Uterus (tissue), 4 donors: Measurements from ENCODE around the gene TTC12. TPM values are rescaled to one million over a fixed set of nuclear protein-coding genes. Genes with fewer than 3 reads are reported as not detected.
A peak's percentile ranks its signal among the peaks of the same experiment; 100 is the strongest.

Experiments
- DNase-seq, 2 donors: peaks; one replicate each; pipeline ENCODE4 v3.0.0-alpha.2; 2019 to 2020
- H3K27ac ChIP-seq, 2 donors: fragments of 200-600 bp; sonication (generic); 1 replicate in 1 of 2; 2 replicates in 1 of 2; pipeline ENCODE4 v1.5.1; 2016 to 2018
- H3K27me3 ChIP-seq, 2 donors: fragments of 200-600 bp; sonication (generic); one replicate each; pipeline ENCODE4 v1.5.1; 2018 to 2019; ENCODE audit warnings: control low read depth in 1 of 2
- H3K36me3 ChIP-seq, 2 donors: fragments of 200-600 bp; sonication (generic); one replicate each; pipeline ENCODE4 v1.5.1; 2019; ENCODE audit warnings: control low read depth in 1 of 2
- H3K4me1 ChIP-seq, 2 donors: fragments of 200-600 bp; sonication (generic); one replicate each; pipeline ENCODE4 v1.5.1; 2018 to 2019; ENCODE audit warnings: control low read depth in 1 of 2
- H3K4me3 ChIP-seq, 2 donors: fragments of 200-600 bp; sonication (generic); 1 replicate in 1 of 2; 2 replicates in 1 of 2; pipeline ENCODE4 v1.5.1; 2018 to 2019; ENCODE audit warnings: mild to moderate bottlenecking in 1 of 2
- H3K9me3 ChIP-seq, 2 donors: fragments of 200-600 bp; sonication (generic); one replicate each; pipeline ENCODE4 v1.5.1; 2019; ENCODE audit warnings: control low read depth in 1 of 2
- CTCF ChIP-seq, 4 experiments: fragments of 200-600 bp in 2 of 4; fragments of 450-650 bp in 2 of 4; sonication (generic) in 2 of 4; IDR thresholded peaks; one replicate each; pipeline ENCODE4 v1.5.1; 2016 to 2019; ENCODE audit warnings: antibody characterized with exemption in 4 of 4, mild to moderate bottlenecking in 2 of 4, moderate library complexity in 1 of 4
- POLR2A ChIP-seq, 2 donors: fragments of 450-650 bp; IDR thresholded peaks; one replicate each; pipeline ENCODE4 v1.6.1; 2016; ENCODE audit warnings: antibody characterized with exemption in 2 of 2, mild to moderate bottlenecking in 1 of 2, moderate library complexity in 1 of 2
- intact Hi-C: fragments of 100-400 bp; cut with DNase I; formaldehyde crosslinking; loops from one replicate; pipeline ENCODE4 v1.15.1; 2023; ENCODE audit warnings: low total_unique reads
- total RNA-seq, 4 donors: library from RNA; depleted of rRNA in 3 of 4; stranded (reverse); fragments of >200 nt in 3 of 4; gene quantifications; one replicate each; pipeline versions ENCODE4 v1.1.0 to v1.2.4, GENCODE V29; 2014 to 2023
- donor health status: DM: yes; HTN: yes; CAD: no.

TTC12 gene
- total RNA-seq, 4 donors from 2014 or later, result 2.4 to 27.5 (median 17.1) TPM

GRCh38 chr11:113315811-113316210, 1.4 kb downstream of the TTC12 start:
- H3K9me3 ChIP-seq, result no peaks in the 10 kb centered on the region
- intact Hi-C loops, result no loop called here
- H3K36me3 ChIP-seq, result no peaks in the 10 kb centered on the region
- no peak for TF ChIP-seq POLR2A (IDR thresholded peaks at IDR 0.05)
- TF ChIP-seq CTCF (IDR thresholded peaks at IDR 0.05), result no peak
- H3K4me3 ChIP-seq, result no peak overlapping the region
- peaks cover 0 to 8% of the 10 kb centered on the region in 2 donors for H3K4me1 ChIP-seq
- no peak for DNase-seq
- H3K27me3 ChIP-seq, result no peaks in the 10 kb centered on the region
- peak overlapping the region; percentile 84 to 86 for H3K27ac ChIP-seq

- Histone ChIP-seq H3K27ac (peak overlapping the region; percentile 84 to 86), H3K4me3 (no peak overlapping the region), H3K36me3 (no peaks in the 10 kb centered on the region), H3K27me3 (no peaks in the 10 kb centered on the region), H3K9me3 (no peaks in the 10 kb centered on the region), H3K4me1 (peaks cover 0 to 8% of the 10 kb centered on the region in 2 donors)
- intact Hi-C loops, result no loop called here
- TF ChIP-seq CTCF (IDR thresholded peaks at IDR 0.05), result no peak
- TF ChIP-seq POLR2A (IDR thresholded peaks at IDR 0.05), result no peak
- no peak for DNase-seq
Observed at GRCh38 chr11:113316256-113316655, 1.9 kb downstream of the TTC12 start.

GRCh38 chr11:113317339-113317738, 3.0 kb downstream of the TTC12 start:
- H3K4me1 ChIP-seq, result peaks cover 0 to 8% of the 10 kb centered on the region in 2 donors
- TF ChIP-seq CTCF (IDR thresholded peaks at IDR 0.05) (no peak), POLR2A (IDR thresholded peaks at IDR 0.05) (no peak)
- no peak overlapping the region for H3K27ac ChIP-seq
- intact Hi-C loops, result no loop called here
- no peaks in the 10 kb centered on the region for H3K27me3 ChIP-seq
- no peaks in the 10 kb centered on the region for H3K9me3 ChIP-seq
- no peak overlapping the region for H3K4me3 ChIP-seq
- no peak for DNase-seq
- H3K36me3 ChIP-seq, result no peaks in the 10 kb centered on the region

- Histone ChIP-seq H3K4me3 (no peak overlapping the region), H3K9me3 (no peaks in the 10 kb centered on the region), H3K27me3 (no peaks in the 10 kb centered on the region), H3K36me3 (no peaks in the 10 kb centered on the region), H3K27ac (no peak overlapping the region), H3K4me1 (peaks cover 0 to 8% of the 10 kb centered on the region in 2 donors)
- TF ChIP-seq CTCF (IDR thresholded peaks at IDR 0.05), result no peak
- TF ChIP-seq POLR2A (IDR thresholded peaks at IDR 0.05), result no peak
- intact Hi-C loops, result no loop called here
- DNase-seq, result no peak
Observed at GRCh38 chr11:113319085-113319484, 4.7 kb downstream of the TTC12 start.

- Histone ChIP-seq H3K4me3 (no peak overlapping the region), H3K36me3 (no peaks in the 10 kb centered on the region)
Observed at GRCh38 chr11:113322158-113322557, 7.8 kb downstream of the TTC12 start.

More at GRCh38 chr11:113322158-113322557, 7.8 kb downstream of the TTC12 start:
- intact Hi-C loops, result no loop called here
- TF ChIP-seq POLR2A (IDR thresholded peaks at IDR 0.05) (no peak), CTCF (IDR thresholded peaks at IDR 0.05) (no peak)
- Histone ChIP-seq H3K9me3 (no peaks in the 10 kb centered on the region), H3K27ac (no peak overlapping the region), H3K4me1 (no peaks in the 10 kb centered on the region), H3K27me3 (no peaks in the 10 kb centered on the region)
- no peak for DNase-seq
